HL-60 (cell line): ENCODE results near the gene STX1A.
"Not testable (repeated sequence)": the region's sequence is repeated elsewhere in the genome, so short reads cannot be mapped to it uniquely, and the experiment has no call there.

Source experiments
- POLR2AphosphoS5 ChIP-seq: IDR thresholded peaks from 2 replicates; pipeline ENCODE4 v1.6.1; 2012; ENCODE audit warnings: low read depth
- TF ChIP-seq, protein P1 (sequence below): IDR thresholded peaks from one replicate; pipeline ENCODE4 v1.5.1; 2011; ENCODE audit warnings: low read length, control low read depth, inconsistent platforms; ENCODE audit not compliant: insufficient read depth

GRCh38 chr7:73720443-73720842, 974 bp upstream of the STX1A start:
- TF ChIP-seq, protein P1, sequence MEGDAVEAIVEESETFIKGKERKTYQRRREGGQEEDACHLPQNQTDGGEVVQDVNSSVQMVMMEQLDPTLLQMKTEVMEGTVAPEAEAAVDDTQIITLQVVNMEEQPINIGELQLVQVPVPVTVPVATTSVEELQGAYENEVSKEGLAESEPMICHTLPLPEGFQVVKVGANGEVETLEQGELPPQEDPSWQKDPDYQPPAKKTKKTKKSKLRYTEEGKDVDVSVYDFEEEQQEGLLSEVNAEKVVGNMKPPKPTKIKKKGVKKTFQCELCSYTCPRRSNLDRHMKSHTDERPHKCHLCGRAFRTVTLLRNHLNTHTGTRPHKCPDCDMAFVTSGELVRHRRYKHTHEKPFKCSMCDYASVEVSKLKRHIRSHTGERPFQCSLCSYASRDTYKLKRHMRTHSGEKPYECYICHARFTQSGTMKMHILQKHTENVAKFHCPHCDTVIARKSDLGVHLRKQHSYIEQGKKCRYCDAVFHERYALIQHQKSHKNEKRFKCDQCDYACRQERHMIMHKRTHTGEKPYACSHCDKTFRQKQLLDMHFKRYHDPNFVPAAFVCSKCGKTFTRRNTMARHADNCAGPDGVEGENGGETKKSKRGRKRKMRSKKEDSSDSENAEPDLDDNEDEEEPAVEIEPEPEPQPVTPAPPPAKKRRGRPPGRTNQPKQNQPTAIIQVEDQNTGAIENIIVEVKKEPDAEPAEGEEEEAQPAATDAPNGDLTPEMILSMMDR = not testable (repeated sequence)
- not testable (repeated sequence) for TF ChIP-seq POLR2AphosphoS5
